PC-9 (cell line): Measurements from ENCODE around the gene SNCAIP. TPM values are rescaled to one million over a fixed set of nuclear protein-coding genes. Genes with fewer than 3 reads are reported as not detected.

Experiments used
- BruUV-seq: library from RNA; stranded (reverse); fragments of 400-500 nt; replicated peaks from 2 replicates; lab custom pipeline; 2021; lab: Mats Ljungman, UMichigan
- CTCF ChIA-PET: fragments of 300-600 bp; sonication (Branson Sonifier 250); formaldehyde crosslinking; loops from one replicate; lab custom pipeline; 2022; ENCODE audit warnings: antibody characterized with exemption; lab: Charles Lee
- POLR2A ChIA-PET: fragments of 300-600 bp; sonication (Branson Sonifier 250); formaldehyde crosslinking; loops from one replicate; lab custom pipeline; 2022; ENCODE audit warnings: antibody characterized with exemption; ENCODE audit not compliant: unreplicated experiment; lab: Charles Lee
- DNase-seq, 2 experiments: peaks; one replicate each; pipeline versions ENCODE4 v3.0.0 to v3.0.0-alpha.2; 2015 to 2022; ENCODE audit warnings: mixed read lengths in 1 of 2
- H2AFZ ChIP-seq: fragments of 200-600 bp; sonication (generic); 2 replicates; pipeline ENCODE4 v1.8.1; 2017; ENCODE audit warnings: antibody characterized with exemption
- H3F3A ChIP-seq: fragments of 200-600 bp; sonication (generic); 2 replicates; pipeline ENCODE4 v1.8.1; 2017; ENCODE audit warnings: antibody characterized with exemption, mild to moderate bottlenecking, low read depth; ENCODE audit not compliant: insufficient read depth
- H3K27ac ChIP-seq: fragments of 200-600 bp; sonication (generic); 2 replicates; pipeline ENCODE4 v1.6.1; 2016; ENCODE audit warnings: mixed run types
- H3K27me3 ChIP-seq: fragments of 200-600 bp; sonication (generic); 2 replicates; pipeline ENCODE4 v1.6.1; 2016; ENCODE audit warnings: low read depth, mixed run types; ENCODE audit not compliant: insufficient read depth
- H3K36me3 ChIP-seq: fragments of 200-600 bp; sonication (generic); 2 replicates; pipeline ENCODE4 v1.6.1; 2016; ENCODE audit warnings: low read depth, mixed run types
- H3K4me1 ChIP-seq: fragments of 200-600 bp; sonication (generic); replicated peaks from 2 replicates; pipeline ENCODE4 v1.6.1; 2016; ENCODE audit warnings: mixed run types; ENCODE audit not compliant: insufficient read depth
- H3K4me2 ChIP-seq: fragments of 200-600 bp; sonication (generic); 2 replicates; pipeline ENCODE4 v1.6.1; 2017; ENCODE audit warnings: mixed run types
- H3K4me3 ChIP-seq: fragments of 200-600 bp; sonication (generic); 2 replicates; pipeline ENCODE4 v1.6.1; 2016; ENCODE audit warnings: mixed run types
- H3K79me2 ChIP-seq: fragments of 200-600 bp; sonication (generic); 2 replicates; pipeline ENCODE4 v1.6.1; 2017; ENCODE audit warnings: low read depth, mixed run types
- H3K9me2 ChIP-seq: fragments of 200-600 bp; sonication (generic); 2 replicates; pipeline ENCODE4 v1.8.1; 2017; ENCODE audit warnings: mild to moderate bottlenecking; ENCODE audit not compliant: insufficient read depth
- H3K9me3 ChIP-seq: fragments of 200-600 bp; sonication (generic); 2 replicates; pipeline ENCODE4 v1.8.1; 2016; ENCODE audit warnings: low read depth; ENCODE audit not compliant: insufficient read depth
- H4K20me1 ChIP-seq: fragments of 200-600 bp; sonication (generic); 2 replicates; pipeline ENCODE4 v1.8.1; 2017; ENCODE audit not compliant: insufficient read depth
- CTCF ChIP-seq: fragments of 200-600 bp; sonication (generic); conservative IDR thresholded peaks from 2 replicates; pipeline ENCODE4 v1.6.1; 2017; ENCODE audit warnings: mixed run types, antibody characterized with exemption, mild to moderate bottlenecking, moderate library complexity
- EZH2 ChIP-seq: fragments of 200-600 bp; sonication (generic); IDR thresholded peaks from 2 replicates; pipeline ENCODE4 v1.8.0; 2017; ENCODE audit warnings: antibody characterized with exemption, low read depth
- intact Hi-C: fragments of 100-400 bp; cut with micrococcal nuclease; formaldehyde crosslinking; loops from one replicate; pipeline ENCODE4 v1.10.0; 2022; ENCODE audit not compliant: unreplicated experiment
- total RNA-seq: library from RNA; stranded (reverse); gene quantifications from 2 replicates; pipeline ENCODE4 v1.2.3, GENCODE V29; 2021

The SNCAIP gene
- total RNA-seq, 1 experiment from 2014 or later: not detected

GRCh38 chr5:122327110-122327509 is 15.1 kb downstream of the SNCAIP start:
- Histone ChIP-seq H3K9me3 (no peaks in the 10 kb centered on the region), H3K4me2 (no peak overlapping the region), H3K4me3 (no peak overlapping the region), H3K4me1 (no peaks in the 10 kb centered on the region), H2AFZ (no peak overlapping the region), H3K9me2 (no peaks in the 10 kb centered on the region), H3K36me3 (no peaks in the 10 kb centered on the region), H4K20me1 (peaks cover 4% of the 10 kb centered on the region; the same call in 1 of the 2 replicates), H3K27me3 (no peaks in the 10 kb centered on the region), H3K79me2 (no peaks in the 10 kb centered on the region), H3F3A (no peaks in the 10 kb centered on the region), H3K27ac (no peak overlapping the region)
- no peak for TF ChIP-seq CTCF
- no peak for TF ChIP-seq EZH2
- POLR2A ChIA-PET: no interaction called here
- no TSS peak for BruUV-seq
- intact Hi-C loops: no loop called here
- DNase-seq: no peak
- CTCF ChIA-PET: no interaction called here

DNA sequence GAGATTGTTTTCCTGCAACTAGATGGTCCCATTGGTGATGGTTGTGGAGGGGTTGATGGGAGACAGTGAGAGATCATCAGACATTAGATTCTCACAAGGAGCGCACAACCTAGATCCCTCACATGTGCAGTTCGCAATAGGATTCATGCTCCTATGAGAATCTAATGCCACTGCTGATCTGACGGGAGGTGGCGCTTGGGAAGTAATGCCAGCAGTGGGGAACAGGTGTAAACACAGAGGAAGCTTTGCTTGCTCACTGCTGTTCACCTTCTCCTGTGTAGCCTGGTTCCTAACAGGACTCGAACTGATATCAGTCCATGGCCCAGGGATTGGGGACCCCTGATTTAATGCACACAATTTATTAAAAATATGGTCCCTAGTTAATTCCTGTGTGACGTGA is 18.8 kb downstream of the SNCAIP start:
- Histone ChIP-seq H4K20me1 (no peaks in the 10 kb centered on the region), H3K4me3 (no peak overlapping the region), H3K4me2 (no peak overlapping the region), H3K79me2 (no peaks in the 10 kb centered on the region), H3K9me2 (no peaks in the 10 kb centered on the region), H3K36me3 (no peaks in the 10 kb centered on the region), H3K27ac (no peak overlapping the region), H3K27me3 (no peaks in the 10 kb centered on the region), H3K4me1 (no peaks in the 10 kb centered on the region), H3F3A (no peaks in the 10 kb centered on the region), H2AFZ (no peak overlapping the region), H3K9me3 (no peaks in the 10 kb centered on the region)
- DNase-seq: no peak
- CTCF ChIA-PET: no interaction called here
- BruUV-seq: no TSS peak
- POLR2A ChIA-PET: no interaction called here
- TF ChIP-seq CTCF (no peak), EZH2 (no peak)
- intact Hi-C loops: no loop called here

DNA sequence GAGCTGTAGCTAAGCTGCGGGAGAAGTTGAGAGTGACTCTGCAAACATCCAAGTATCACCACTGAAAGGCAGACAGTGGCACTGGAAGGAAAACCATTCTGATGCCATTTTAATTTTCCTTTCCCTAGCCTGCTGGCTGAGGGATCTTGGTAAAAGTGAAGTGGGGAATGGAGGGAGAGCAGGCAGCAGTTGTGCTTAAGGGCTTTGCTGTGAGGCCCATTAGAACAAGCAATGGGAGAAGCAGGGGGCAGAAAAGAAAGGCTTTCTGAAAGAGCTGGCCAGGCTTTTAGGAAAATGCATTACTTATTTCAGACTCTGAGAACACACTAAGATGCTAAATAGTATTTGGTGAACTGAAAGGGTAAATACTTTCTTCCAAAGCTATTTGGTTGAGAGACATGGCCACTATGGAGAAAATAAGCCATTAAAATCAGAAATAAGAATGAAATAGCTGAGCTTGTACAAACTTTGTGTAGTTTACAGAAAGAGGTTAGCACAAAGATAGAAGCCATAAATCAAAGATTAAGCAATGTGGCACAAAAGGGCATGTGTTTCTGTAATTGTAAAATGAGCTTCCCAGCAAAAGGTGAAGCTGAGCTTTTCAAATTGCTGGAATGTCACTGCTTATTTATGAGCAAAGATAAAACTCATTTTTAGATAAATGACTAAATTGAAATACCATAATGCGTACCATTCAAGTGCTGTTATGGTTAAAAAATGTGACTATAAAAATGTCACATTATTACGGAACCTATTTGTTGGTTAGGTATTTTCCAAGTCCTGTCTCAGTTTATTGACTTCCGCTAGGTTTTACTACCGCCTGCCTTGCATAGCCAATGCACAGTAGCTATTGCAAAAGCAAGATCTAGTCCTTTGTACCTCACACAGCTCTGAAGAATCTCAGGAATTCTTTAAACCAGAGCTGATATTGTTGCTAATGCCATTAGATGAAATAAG is 20.8 kb downstream of the SNCAIP start:
- Histone ChIP-seq H3K4me2 (no peak overlapping the region), H3K4me3 (no peak overlapping the region), H3K27ac (no peak overlapping the region), H3F3A (no peaks in the 10 kb centered on the region), H3K9me2 (no peaks in the 10 kb centered on the region), H2AFZ (no peak overlapping the region), H3K27me3 (no peaks in the 10 kb centered on the region), H3K36me3 (no peaks in the 10 kb centered on the region), H3K9me3 (no peaks in the 10 kb centered on the region), H3K79me2 (no peaks in the 10 kb centered on the region), H4K20me1 (no peaks in the 10 kb centered on the region), H3K4me1 (no peaks in the 10 kb centered on the region)
- TF ChIP-seq EZH2 (no peak), CTCF (no peak)
- BruUV-seq: no TSS peak
- POLR2A ChIA-PET: no interaction called here
- CTCF ChIA-PET: no interaction called here
- no peak for DNase-seq
- intact Hi-C loops: no loop called here
